Measurements from ENCODE around the gene BCR.

The BCR gene

GRCh38 chr22:23151827-23152226, 28.5 kb upstream of the BCR start:
- H3K27me3 ChIP-seq (ENCODE audit: insufficient read depth, low read length) = no peaks in the 10 kb centered on the region
- no peaks in the 10 kb centered on the region for H3K36me3 ChIP-seq (ENCODE audit: insufficient read depth, low read length)
- no peak overlapping the region for H3K27ac ChIP-seq (ENCODE audit: low read depth, low read length)
- H3K79me2 ChIP-seq (ENCODE audit: control insufficient read depth, insufficient read depth, low read length, unreplicated experiment) = no peaks in the 10 kb centered on the region
- no peak overlapping the region for H2AFZ ChIP-seq (ENCODE audit: low read length, unreplicated experiment)
- no peak overlapping the region for H3K4me3 ChIP-seq (ENCODE audit: low read depth, low read length)
- H3K4me1 ChIP-seq (ENCODE audit: control insufficient read depth, insufficient read depth, low read length, unreplicated experiment) = peaks cover 11% of the 10 kb centered on the region

GRCh38 chr22:23152238-23153114, 27.8 kb upstream of the BCR start:
- H3K4me3 ChIP-seq (ENCODE audit: low read depth, low read length) = no peak overlapping the region
- no peak overlapping the region for H3K27ac ChIP-seq (ENCODE audit: low read depth, low read length)
- no peak overlapping the region for H2AFZ ChIP-seq (ENCODE audit: low read length, unreplicated experiment)

GRCh38 chr22:23153994-23154393, 26.3 kb upstream of the BCR start:
- Histone ChIP-seq H3K27me3 (ENCODE audit: insufficient read depth, low read length) (no peaks in the 10 kb centered on the region), H3K4me3 (ENCODE audit: low read depth, low read length) (no peak overlapping the region), H3K79me2 (ENCODE audit: control insufficient read depth, insufficient read depth, low read length, unreplicated experiment) (no peaks in the 10 kb centered on the region), H3K27ac (ENCODE audit: low read depth, low read length) (no peak overlapping the region), H2AFZ (ENCODE audit: low read length, unreplicated experiment) (no peak overlapping the region), H3K4me1 (ENCODE audit: control insufficient read depth, insufficient read depth, low read length, unreplicated experiment) (no peaks in the 10 kb centered on the region), H3K36me3 (ENCODE audit: insufficient read depth, low read length) (no peaks in the 10 kb centered on the region)

More at GRCh38 chr22:23152238-23153114, 27.8 kb upstream of the BCR start:
- Histone ChIP-seq H3K36me3 (ENCODE audit: insufficient read depth, low read length) (no peaks in the 10 kb centered on the region), H3K79me2 (ENCODE audit: control insufficient read depth, insufficient read depth, low read length, unreplicated experiment) (no peaks in the 10 kb centered on the region), H3K4me1 (ENCODE audit: control insufficient read depth, insufficient read depth, low read length, unreplicated experiment) (peaks cover 5% of the 10 kb centered on the region), H3K27me3 (ENCODE audit: insufficient read depth, low read length) (no peaks in the 10 kb centered on the region)

GRCh38 chr22:23154461-23154860, 25.8 kb upstream of the BCR start:
- no peaks in the 10 kb centered on the region for H3K27me3 ChIP-seq (ENCODE audit: insufficient read depth, low read length)
- H3K4me1 ChIP-seq (ENCODE audit: control insufficient read depth, insufficient read depth, low read length, unreplicated experiment) = no peaks in the 10 kb centered on the region

GRCh38 chr22:23155143-23155542, 25.2 kb upstream of the BCR start:
- H3K4me3 ChIP-seq (ENCODE audit: low read depth, low read length) = no peak overlapping the region
- no peak overlapping the region for H3K27ac ChIP-seq (ENCODE audit: low read depth, low read length)

More at GRCh38 chr22:23154461-23154860, 25.8 kb upstream of the BCR start:
- H3K79me2 ChIP-seq (ENCODE audit: control insufficient read depth, insufficient read depth, low read length, unreplicated experiment) = no peaks in the 10 kb centered on the region
- H3K36me3 ChIP-seq (ENCODE audit: insufficient read depth, low read length) = no peaks in the 10 kb centered on the region
- H2AFZ ChIP-seq (ENCODE audit: low read length, unreplicated experiment) = no peak overlapping the region
- no peak overlapping the region for H3K4me3 ChIP-seq (ENCODE audit: low read depth, low read length)
- H3K27ac ChIP-seq (ENCODE audit: low read depth, low read length) = no peak overlapping the region

GRCh38 chr22:23155831-23156230, 24.5 kb upstream of the BCR start:
- H3K36me3 ChIP-seq (ENCODE audit: insufficient read depth, low read length) = no peaks in the 10 kb centered on the region
- no peaks in the 10 kb centered on the region for H3K79me2 ChIP-seq (ENCODE audit: control insufficient read depth, insufficient read depth, low read length, unreplicated experiment)
- no peak overlapping the region for H3K27ac ChIP-seq (ENCODE audit: low read depth, low read length)
- no peak overlapping the region for H2AFZ ChIP-seq (ENCODE audit: low read length, unreplicated experiment)
- H3K27me3 ChIP-seq (ENCODE audit: insufficient read depth, low read length) = no peaks in the 10 kb centered on the region
- H3K4me3 ChIP-seq (ENCODE audit: low read depth, low read length) = no peak overlapping the region
- H3K4me1 ChIP-seq (ENCODE audit: control insufficient read depth, insufficient read depth, low read length, unreplicated experiment) = no peaks in the 10 kb centered on the region

More at GRCh38 chr22:23155143-23155542, 25.2 kb upstream of the BCR start:
- Histone ChIP-seq H3K36me3 (ENCODE audit: insufficient read depth, low read length) (no peaks in the 10 kb centered on the region), H2AFZ (ENCODE audit: low read length, unreplicated experiment) (no peak overlapping the region), H3K27me3 (ENCODE audit: insufficient read depth, low read length) (no peaks in the 10 kb centered on the region), H3K4me1 (ENCODE audit: control insufficient read depth, insufficient read depth, low read length, unreplicated experiment) (no peaks in the 10 kb centered on the region), H3K79me2 (ENCODE audit: control insufficient read depth, insufficient read depth, low read length, unreplicated experiment) (no peaks in the 10 kb centered on the region)

GRCh38 chr22:23156286-23156685, 24.0 kb upstream of the BCR start:
- no peak overlapping the region for H3K4me3 ChIP-seq (ENCODE audit: low read depth, low read length)

GRCh38 chr22:23157560-23158515, 22.5 kb upstream of the BCR start:
- Histone ChIP-seq H3K4me3 (ENCODE audit: low read depth, low read length) (no peak overlapping the region), H3K27ac (ENCODE audit: low read depth, low read length) (no peak overlapping the region), H3K27me3 (ENCODE audit: insufficient read depth, low read length) (no peaks in the 10 kb centered on the region), H3K4me1 (ENCODE audit: control insufficient read depth, insufficient read depth, low read length, unreplicated experiment) (no peaks in the 10 kb centered on the region), H3K36me3 (ENCODE audit: insufficient read depth, low read length) (no peaks in the 10 kb centered on the region), H2AFZ (ENCODE audit: low read length, unreplicated experiment) (no peak overlapping the region), H3K79me2 (ENCODE audit: control insufficient read depth, insufficient read depth, low read length, unreplicated experiment) (no peaks in the 10 kb centered on the region)

More at GRCh38 chr22:23156286-23156685, 24.0 kb upstream of the BCR start:
- Histone ChIP-seq H3K4me1 (ENCODE audit: control insufficient read depth, insufficient read depth, low read length, unreplicated experiment) (no peaks in the 10 kb centered on the region), H3K36me3 (ENCODE audit: insufficient read depth, low read length) (no peaks in the 10 kb centered on the region), H3K27me3 (ENCODE audit: insufficient read depth, low read length) (no peaks in the 10 kb centered on the region), H3K27ac (ENCODE audit: low read depth, low read length) (no peak overlapping the region), H3K79me2 (ENCODE audit: control insufficient read depth, insufficient read depth, low read length, unreplicated experiment) (no peaks in the 10 kb centered on the region), H2AFZ (ENCODE audit: low read length, unreplicated experiment) (no peak overlapping the region)

GRCh38 chr22:23158516-23159290, 21.6 kb upstream of the BCR start:
- H3K27ac ChIP-seq (ENCODE audit: low read depth, low read length) = no peak overlapping the region
- no peak overlapping the region for H3K4me3 ChIP-seq (ENCODE audit: low read depth, low read length)
- no peak overlapping the region for H2AFZ ChIP-seq (ENCODE audit: low read length, unreplicated experiment)
- H3K27me3 ChIP-seq (ENCODE audit: insufficient read depth, low read length) = no peaks in the 10 kb centered on the region
- H3K36me3 ChIP-seq (ENCODE audit: insufficient read depth, low read length) = no peaks in the 10 kb centered on the region
- H3K79me2 ChIP-seq (ENCODE audit: control insufficient read depth, insufficient read depth, low read length, unreplicated experiment) = no peaks in the 10 kb centered on the region
- no peaks in the 10 kb centered on the region for H3K4me1 ChIP-seq (ENCODE audit: control insufficient read depth, insufficient read depth, low read length, unreplicated experiment)

GRCh38 chr22:23159291-23159630, 21.0 kb upstream of the BCR start:
- no peaks in the 10 kb centered on the region for H3K36me3 ChIP-seq (ENCODE audit: insufficient read depth, low read length)
- H3K27me3 ChIP-seq (ENCODE audit: insufficient read depth, low read length) = no peaks in the 10 kb centered on the region
- H2AFZ ChIP-seq (ENCODE audit: low read length, unreplicated experiment) = no peak overlapping the region
- no peaks in the 10 kb centered on the region for H3K4me1 ChIP-seq (ENCODE audit: control insufficient read depth, insufficient read depth, low read length, unreplicated experiment)
- no peak overlapping the region for H3K4me3 ChIP-seq (ENCODE audit: low read depth, low read length)
- no peaks in the 10 kb centered on the region for H3K79me2 ChIP-seq (ENCODE audit: control insufficient read depth, insufficient read depth, low read length, unreplicated experiment)
- no peak overlapping the region for H3K27ac ChIP-seq (ENCODE audit: low read depth, low read length)
